DMS53 treated with DMSO at 0.1 percent for 48 hours (cell line): ENCODE results near the gene MLST8.
"Not testable (repeated sequence)": the region's sequence is repeated elsewhere in the genome, so short reads cannot be mapped to it uniquely, and the experiment has no call there.

ENCODE experiments used
- DNase-seq: peaks from one replicate; lab custom pipeline; 2025; ENCODE audit not compliant: unreplicated experiment; lab: John Stamatoyannopoulos, UW

The MLST8 gene

GRCh38 chr16:2190002-2190658 is 15.1 kb upstream of the MLST8 start:
- no peak for DNase-seq

- no peak for DNase-seq
Observed at GRCh38 chr16:2190659-2191445, 14.4 kb upstream of the MLST8 start.

- no peak for DNase-seq
Observed at GRCh38 chr16:2191446-2191706, 13.9 kb upstream of the MLST8 start.

GRCh38 chr16:2194166-2194834 is 11.0 kb upstream of the MLST8 start:
- no peak for DNase-seq

- peak; percentile 47 for DNase-seq
Observed at GRCh38 chr16:2194852-2195321, 10.4 kb upstream of the MLST8 start.

- DNase-seq: no peak
Observed at GRCh38 chr16:2195322-2196161, 9.7 kb upstream of the MLST8 start.

GRCh38 chr16:2196162-2196980 is 8.9 kb upstream of the MLST8 start, which contains the start of gene CASKIN1:
TSS of gene CASKIN1 (minus strand) at chr16:2196605. CDS start at chr16:2196432, 173 bp downstream.
- DNase-seq: no peak

GRCh38 chr16:2196981-2197511 is 8.2 kb upstream of the MLST8 start:
- DNase-seq: no peak

GRCh38 chr16:2197765-2198164 is 7.5 kb upstream of the MLST8 start:
- no peak for DNase-seq

- no peak for DNase-seq
Observed at GRCh38 chr16:2198283-2198682, 7.0 kb upstream of the MLST8 start.

GRCh38 chr16:2199095-2199494 is 6.2 kb upstream of the MLST8 start:
- DNase-seq: no peak

GRCh38 chr16:2199621-2200139 is 5.6 kb upstream of the MLST8 start:
- DNase-seq: no peak

- no peak for DNase-seq
Observed at GRCh38 chr16:2200313-2200712, 4.9 kb upstream of the MLST8 start.

- DNase-seq: not testable (repeated sequence)
Observed at GRCh38 chr16:2203119-2203688, 2.0 kb upstream of the MLST8 start.

GRCh38 chr16:2204416-2205103 is 694 bp upstream of the MLST8 start:
- DNase-seq: no peak

GRCh38 chr16:2205967-2206313 is 686 bp downstream of the MLST8 start:
- DNase-seq: no peak

GRCh38 chr16:2206420-2206779 is 1.1 kb downstream of the MLST8 start:
- no peak for DNase-seq

GRCh38 chr16:2206780-2207433 is 1.7 kb downstream of the MLST8 start:
- no peak for DNase-seq

GRCh38 chr16:2207872-2208271 is 2.6 kb downstream of the MLST8 start:
- no peak for DNase-seq
